HepG2 (cell line): ENCODE results near the gene LRRC8E. TPM values are rescaled to one million over a fixed set of nuclear protein-coding genes. Genes with fewer than 3 reads are reported as not detected.
A peak's percentile ranks its signal among the peaks of the same experiment; 100 is the strongest.

Experiments
- ATAC-seq: fragments of 200-7000 bp; cut with Tn5 transposase; 3 replicates; pipeline ENCODE4 v1.9.1; 2020; ENCODE audit warnings: mild to moderate bottlenecking, moderate library complexity
- BruUV-seq: library from RNA; stranded (reverse); fragments of 400-500 nt; replicated peaks from 2 replicates; lab custom pipeline; 2021; lab: Mats Ljungman, UMichigan
- CTCF ChIA-PET: fragments of 300-600 bp; formaldehyde crosslinking; extraction: SDS; loops from one replicate; lab custom pipeline; 2021; ENCODE audit warnings: low total read pairs, inconsistent platforms, low intra/inter-chr PET ratio; lab: Yijun Ruan, JAX
- POLR2A ChIA-PET: fragments of 350-600 bp; sonication (Branson Sonifier 250); formaldehyde crosslinking; loops from one replicate; lab custom pipeline; 2020; ENCODE audit warnings: antibody characterized with exemption, inconsistent platforms; lab: Yijun Ruan, JAX
- DNase-seq: peaks from one replicate; pipeline ENCODE4 v3.0.0-alpha.2; 2015; ENCODE audit warnings: low spot score
- FAIRE-seq: peaks from 3 replicates; lab custom pipeline; 2011; peaks lifted over from hg19 to GRCh38; lab: Jason Lieb, UNC
- H2AFZ ChIP-seq: one replicate; pipeline ENCODE4 v1.6.1; 2011; ENCODE audit warnings: low read length, inconsistent platforms
- H3K27ac ChIP-seq: fragments of 300-600 bp; 3 replicates; pipeline ENCODE4 v1.8.0; 2011; ENCODE audit warnings: mixed run types, mild to moderate bottlenecking, mixed read lengths, low read length, inconsistent platforms; ENCODE audit not compliant: insufficient read depth; ENCODE audit errors: extremely low read length
- H3K27me3 ChIP-seq, 2 experiments: fragments of 200-600 bp in 1 of 2; 2 replicates in 1 of 2; 3 replicates in 1 of 2; pipeline versions ENCODE4 v1.6.0 to v1.8.0; 2011; ENCODE audit warnings: low read length in 2 of 2, mild to moderate bottlenecking in 2 of 2, moderate library complexity in 2 of 2, inconsistent platforms in 1 of 2; ENCODE audit not compliant: insufficient read depth in 2 of 2, control insufficient read depth in 1 of 2
- H3K36me3 ChIP-seq, 2 experiments: fragments of 200-600 bp in 1 of 2; replicated peaks in 1 of 2; 2 replicates in 1 of 2; 3 replicates in 1 of 2; pipeline versions ENCODE4 v1.5.1 to v1.8.0; 2011; ENCODE audit warnings: low read length in 2 of 2, inconsistent platforms in 1 of 2; ENCODE audit not compliant: insufficient read depth in 2 of 2, control insufficient read depth in 1 of 2
- H3K4me1 ChIP-seq: 2 replicates; pipeline ENCODE4 v1.5.1; 2012; ENCODE audit warnings: low read length, inconsistent platforms; ENCODE audit not compliant: insufficient read depth
- H3K4me2 ChIP-seq: 2 replicates; pipeline ENCODE4 v1.6.0; 2011; ENCODE audit warnings: low read depth, low read length, inconsistent platforms
- H3K4me3 ChIP-seq, 3 experiments: fragments of 200-600 bp in 1 of 3; sonication (generic), shearing (Covaris generic) in 1 of 3; replicated peaks in 1 of 3; 2 replicates each; pipeline ENCODE4 v1.5.1; 2011 to 2016; ENCODE audit warnings: low read length in 3 of 3, inconsistent platforms in 2 of 3, low read depth in 2 of 3, mild to moderate bottlenecking in 2 of 3, control low read depth in 1 of 3, mixed read lengths in 1 of 3; ENCODE audit not compliant: insufficient read depth in 1 of 3
- H3K79me2 ChIP-seq: one replicate; pipeline ENCODE4 v1.6.1; 2011; ENCODE audit warnings: low read length, inconsistent platforms; ENCODE audit not compliant: insufficient read depth
- H3K9ac ChIP-seq: 2 replicates; pipeline ENCODE4 v1.6.0; 2011; ENCODE audit warnings: mild to moderate bottlenecking, low read depth, low read length, inconsistent platforms; ENCODE audit not compliant: insufficient read depth
- H3K9me3 ChIP-seq: 2 replicates; pipeline ENCODE4 v1.5.1; 2012; ENCODE audit warnings: mild to moderate bottlenecking, low read length
- H4K20me1 ChIP-seq: 2 replicates; pipeline ENCODE4 v1.6.0; 2011; ENCODE audit warnings: inconsistent platforms, mild to moderate bottlenecking, low read length, moderate library complexity; ENCODE audit not compliant: insufficient read depth
- ARNTL ChIP-seq: sonication (generic); formaldehyde crosslinking; IDR thresholded peaks from 2 replicates; pipeline ENCODE4 v1.4.0; 2020; ENCODE audit warnings: mild to moderate bottlenecking, missing genetic modification reagents
- CERS6 ChIP-seq: sonication (generic); formaldehyde crosslinking; IDR thresholded peaks from 2 replicates; pipeline ENCODE4 v1.5.0; 2020; ENCODE audit warnings: missing genetic modification reagents
- CREB1 ChIP-seq, 2 experiments: fragments of 450-650 bp in 1 of 2; IDR thresholded peaks; 2 replicates each; pipeline ENCODE4 v1.6.1; 2016 to 2017; ENCODE audit warnings: control low read depth in 1 of 2, mild to moderate bottlenecking in 1 of 2, missing compliant biosample characterization in 1 of 2, missing genetic modification characterization in 1 of 2
- DR1 ChIP-seq: sonication (generic); formaldehyde crosslinking; IDR thresholded peaks from 2 replicates; pipeline ENCODE4 v1.8.0; 2021; ENCODE audit warnings: mild to moderate bottlenecking, missing genetic modification reagents, inconsistent platforms
- E2F1 ChIP-seq: sonication (generic); formaldehyde crosslinking; IDR thresholded peaks from 2 replicates; pipeline ENCODE4 v1.5.0; 2020; ENCODE audit warnings: missing genetic modification reagents
- FOXA1 ChIP-seq, 2 experiments: fragments of 450-650 bp in 1 of 2; sonication (generic) in 1 of 2; formaldehyde crosslinking in 1 of 2; IDR thresholded peaks; 2 replicates each; pipeline versions ENCODE4 v1.4.0 to v1.6.1; 2016 to 2020; ENCODE audit warnings: missing genetic modification reagents in 1 of 2
- GZF1 ChIP-seq: sonication (generic); formaldehyde crosslinking; IDR thresholded peaks from 2 replicates; pipeline ENCODE4 v1.5.1; 2020; ENCODE audit warnings: mild to moderate bottlenecking, missing genetic modification reagents
- HNF4A ChIP-seq: sonication (generic); formaldehyde crosslinking; IDR thresholded peaks from 2 replicates; pipeline ENCODE4 v1.4.0; 2020; ENCODE audit warnings: missing genetic modification reagents
- KDM1A ChIP-seq: IDR thresholded peaks from 2 replicates; pipeline ENCODE4 v1.6.1; 2016; ENCODE audit warnings: missing compliant biosample characterization
- KDM2A ChIP-seq: sonication (generic); formaldehyde crosslinking; IDR thresholded peaks from 2 replicates; pipeline ENCODE4 v1.4.0; 2020; ENCODE audit warnings: low read depth, missing genetic modification reagents, borderline replicate concordance
- MTA3 ChIP-seq: sonication (generic); formaldehyde crosslinking; IDR thresholded peaks from 2 replicates; pipeline ENCODE4 v1.4.0; 2020; ENCODE audit warnings: missing genetic modification reagents
- TFDP1 ChIP-seq: IDR thresholded peaks from 2 replicates; pipeline ENCODE4 v1.6.1; 2016; ENCODE audit warnings: missing compliant biosample characterization, missing genetic modification reagents, borderline replicate concordance
- ZBTB10 ChIP-seq: sonication (generic); formaldehyde crosslinking; IDR thresholded peaks from 2 replicates; pipeline ENCODE4 v1.4.0; 2020; ENCODE audit warnings: missing genetic modification reagents, borderline replicate concordance
- ZFP37 ChIP-seq: sonication (generic); formaldehyde crosslinking; IDR thresholded peaks from 2 replicates; pipeline ENCODE4 v1.4.0; 2020; ENCODE audit warnings: missing genetic modification reagents, borderline replicate concordance
- ZKSCAN8 ChIP-seq: IDR thresholded peaks from 2 replicates; pipeline ENCODE4 v1.6.1; 2016; ENCODE audit warnings: borderline replicate concordance, missing genetic modification reagents, missing compliant biosample characterization
- ZNF296 ChIP-seq: sonication (generic); formaldehyde crosslinking; conservative IDR thresholded peaks from 2 replicates; pipeline ENCODE4 v1.5.0; 2020; ENCODE audit warnings: mild to moderate bottlenecking, missing genetic modification reagents
- ZNF713 ChIP-seq: sonication (generic); formaldehyde crosslinking; IDR thresholded peaks from 2 replicates; pipeline ENCODE4 v1.4.0; 2020; ENCODE audit warnings: mild to moderate bottlenecking, missing genetic modification reagents
- ZNF772 ChIP-seq: sonication (generic); formaldehyde crosslinking; IDR thresholded peaks from 2 replicates; pipeline ENCODE4 v1.5.0; 2020; ENCODE audit warnings: mild to moderate bottlenecking, missing genetic modification reagents
- ZSCAN12 ChIP-seq: sonication (generic); formaldehyde crosslinking; IDR thresholded peaks from 2 replicates; pipeline ENCODE4 v1.9.0; 2021; ENCODE audit warnings: mild to moderate bottlenecking, missing genetic modification reagents
- WGBS: methylation state at CpG from one replicate; pipeline ENCODE4 v1.1.6; 2017; ENCODE audit warnings: low lambda C conversion rate; 5-methylcytosine and 5-hydroxymethylcytosine counted together
- in situ Hi-C: cut with HindIII; loops from 2 replicates; pipeline ENCODE4 v1.10.0; 2017; ENCODE audit warnings: low pct_unique_long_range_greater_than_20kb; ENCODE audit not compliant: extremely low pct_ligation_motif_present
- intact Hi-C: fragments of 100-400 bp; cut with micrococcal nuclease; formaldehyde crosslinking; loops from one replicate; pipeline ENCODE4 v1.10.0; 2022; ENCODE audit not compliant: unreplicated experiment
- polyA plus RNA-seq, 8 experiments: library from polyadenylated mRNA; depleted of rRNA in 3 of 8; stranded (reverse) in 7 of 8; unstranded in 1 of 8; fragments of >200 nt; fragmentation: Illumina TruSeq in 4 of 8; extraction: Trizol in 4 of 8; gene quantifications; 2 replicates each; pipeline versions ENCODE4 v1.2.1 to v1.2.3, GENCODE V29; 2011 to 2016; ENCODE audit warnings: low read depth in 4 of 8, missing spikeins in 1 of 8, mixed read lengths in 1 of 8; ENCODE audit not compliant: insufficient read depth in 1 of 8
- total RNA-seq, 5 experiments: library from RNA; depleted of rRNA; stranded (reverse); fragments of >200 nt; fragmentation: Illumina TruSeq; extraction: Trizol; gene quantifications; 2 replicates each; pipeline ENCODE4 v1.2.3, GENCODE V29; 2016; ENCODE audit warnings: low read depth in 1 of 5

The LRRC8E gene
- total and polyA plus RNA-seq, 2 of the 13 experiments (the other 11 are each of a cell fraction or from before 2014, with no cell fraction given): 8.0 to 10.3 TPM

- intact Hi-C loops (no loop called here), in situ Hi-C loops (no loop called here)
- H3K9ac ChIP-seq: no peak overlapping the region
- H3K4me1 ChIP-seq: peaks cover 70% of the 10 kb centered on the region
- WGBS: 45% methylated on average over 8 of the region's 21 CpGs
- DNase-seq (no peak), FAIRE-seq (no peak), ATAC-seq (no peak)
- ChIA-PET POLR2A (interaction anchor here (0.7 to 3.3 kb wide), 13 partner anchors 11 to 75 kb away, joined by 3 to 67 read pairs (median 8); partner anchors contain the start of genes LRRC8E, MAP2K7, SNAPC2 and TIMM44), CTCF (interaction anchor here (1.5 to 1.8 kb wide), 2 partner anchors 52 to 56 kb away, joined by 3 to 4 read pairs; partner anchors contain the start of gene SNAPC2)
- H3K27me3 ChIP-seq: no peaks in the 10 kb centered on the region
- H3K36me3 ChIP-seq: no peaks in the 10 kb centered on the region
- no peaks in the 10 kb centered on the region; the same call in 1 of the 2 replicates for H4K20me1 ChIP-seq
- H3K27ac ChIP-seq: peak overlapping the region; percentile 78
- no peaks in the 10 kb centered on the region for H3K9me3 ChIP-seq
- no peak overlapping the region for H2AFZ ChIP-seq
- H3K4me3 ChIP-seq: peak overlapping the region; percentile 46 to 74 (median 49); a peak in 5 of 6 replicates
- no peaks in the 10 kb centered on the region for H3K79me2 ChIP-seq
- peak overlapping the region; percentile 95 for H3K4me2 ChIP-seq
- no TSS peak for BruUV-seq
- TF ChIP-seq ZFP37 (CRISPR knock-in tag) (0 out of 2 replicates have a peak, but pooled peaks have one; percentile 29), MTA3 (CRISPR knock-in tag) (no peak), DR1 (CRISPR knock-in tag) (no peak), CERS6 (CRISPR knock-in tag) (no peak), FOXA1 (IDR thresholded peaks at IDR 0.05) (no peak), FOXA1 (CRISPR knock-in tag; IDR thresholded peaks at IDR 0.05) (no peak), ZNF713 (CRISPR knock-in tag) (no peak), TFDP1 (no peak), HNF4A (no peak), KDM1A (CRISPR knock-in tag) (no peak), ARNTL (peak; percentile 13; the same call in 1 of the 2 replicates), ZSCAN12 (CRISPR knock-in tag) (no peak), KDM2A (CRISPR knock-in tag) (no peak), E2F1 (CRISPR knock-in tag) (no peak), ZNF772 (CRISPR knock-in tag) (0 out of 2 replicates have a peak, but pooled peaks have one; percentile 3), CREB1 (IDR thresholded peaks at IDR 0.05) (no peak), CREB1 (CRISPR knock-in tag; IDR thresholded peaks at IDR 0.05) (no peak), ZBTB10 (no peak), GZF1 (no peak), ZKSCAN8 (peak; percentile 24; the same call in 1 of the 2 replicates), ZNF296 (no peak)
Measured at GRCh38 chr19:7868326-7868670, 20.0 kb upstream of the LRRC8E start.
